HG03280 (cell line): ENCODE data around the gene CNOT6L.
A peak's percentile ranks its signal among the peaks of the same experiment; 100 is the strongest.

Experiments used
- ATAC-seq: cut with Tn5 transposase; IDR thresholded peaks from one replicate; pipeline ENCODE4 v1.9.1; 2021; ENCODE audit warnings: mild to moderate bottlenecking, moderate library complexity; ENCODE audit not compliant: unreplicated experiment

Gene CNOT6L

GRCh38 chr4:77820649-77821561 is 1.7 kb upstream of the CNOT6L start:
- ATAC-seq, result no peak

GRCh38 chr4:77819843-77820648 is 878 bp upstream of the CNOT6L start:
- ATAC-seq, result peak; percentile 82

GRCh38 chr4:77819404-77819842 is 255 bp upstream of the CNOT6L start:
- peak; percentile 22 for ATAC-seq

- no peak for ATAC-seq
These were observed 1.0 kb downstream of the CNOT6L start for GRCh38 chr4:77818073-77818601.

- ATAC-seq, result no peak
These were observed 1.7 kb downstream of the CNOT6L start for GRCh38 chr4:77817304-77818072.

- no peak for ATAC-seq
These were observed 2.6 kb downstream of the CNOT6L start for GRCh38 chr4:77816546-77816945.

- no peak for ATAC-seq
These were observed 3.5 kb downstream of the CNOT6L start for GRCh38 chr4:77815636-77816035.

GRCh38 chr4:77805840-77806239 is 13.3 kb downstream of the CNOT6L start:
- no peak for ATAC-seq

- ATAC-seq, result no peak
These were observed 14.7 kb downstream of the CNOT6L start for GRCh38 chr4:77804471-77804870.

GRCh38 chr4:77802402-77802801 is 16.8 kb downstream of the CNOT6L start:
- ATAC-seq, result no peak

- no peak for ATAC-seq
These were observed 17.9 kb downstream of the CNOT6L start for GRCh38 chr4:77801260-77801608.

GRCh38 chr4:77800483-77801259 is 18.5 kb downstream of the CNOT6L start:
- no peak for ATAC-seq

- no peak for ATAC-seq
These were observed 19.1 kb downstream of the CNOT6L start for GRCh38 chr4:77800077-77800476.

- no peak for ATAC-seq
These were observed 20.8 kb downstream of the CNOT6L start for GRCh38 chr4:77798385-77798784.

- ATAC-seq, result no peak
These were observed 21.9 kb downstream of the CNOT6L start for GRCh38 chr4:77797239-77797638.

GRCh38 chr4:77795326-77795725 is 23.8 kb downstream of the CNOT6L start:
- ATAC-seq, result no peak

- ATAC-seq, result no peak
These were observed 29.0 kb downstream of the CNOT6L start for GRCh38 chr4:77790146-77790545.

- no peak for ATAC-seq
These were observed 30.2 kb downstream of the CNOT6L start for GRCh38 chr4:77788990-77789389.

- ATAC-seq, result no peak
These were observed 31.2 kb downstream of the CNOT6L start for GRCh38 chr4:77787969-77788368.

- no peak for ATAC-seq
These were observed 33.5 kb downstream of the CNOT6L start for GRCh38 chr4:77785669-77786068.
